NB4 (cell line): Measurements from ENCODE around the gene ABLIM3.

Experiments
- TF ChIP-seq, protein P1 (sequence below): IDR thresholded peaks from one replicate; pipeline ENCODE4 v1.5.1; 2012; ENCODE audit warnings: low read depth, low read length
- TF ChIP-seq, protein P2 (sequence below): IDR thresholded peaks from 2 replicates; pipeline ENCODE4 v1.6.1; 2011; ENCODE audit warnings: low read depth, low read length

DNA sequence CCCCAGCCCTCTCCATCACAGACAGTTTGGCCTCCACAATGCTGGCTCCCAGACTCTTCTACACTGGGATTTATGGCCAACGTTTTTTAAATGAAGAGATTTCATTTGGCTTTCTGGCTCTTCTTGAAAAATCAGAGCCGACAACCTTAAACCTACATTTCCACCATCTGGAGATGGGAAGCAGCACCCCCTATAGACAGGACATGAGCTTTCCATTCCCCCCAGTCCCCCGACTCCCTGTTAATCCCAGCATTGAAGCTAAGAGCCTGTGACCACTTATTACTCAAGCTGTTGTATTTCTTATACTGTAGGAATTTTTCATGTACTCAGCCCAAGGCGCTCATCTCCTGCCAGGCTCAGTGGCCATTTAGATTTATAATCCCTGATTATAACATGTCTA is 96.4 kb downstream of the ABLIM3 start:
- TF ChIP-seq, protein P1, sequence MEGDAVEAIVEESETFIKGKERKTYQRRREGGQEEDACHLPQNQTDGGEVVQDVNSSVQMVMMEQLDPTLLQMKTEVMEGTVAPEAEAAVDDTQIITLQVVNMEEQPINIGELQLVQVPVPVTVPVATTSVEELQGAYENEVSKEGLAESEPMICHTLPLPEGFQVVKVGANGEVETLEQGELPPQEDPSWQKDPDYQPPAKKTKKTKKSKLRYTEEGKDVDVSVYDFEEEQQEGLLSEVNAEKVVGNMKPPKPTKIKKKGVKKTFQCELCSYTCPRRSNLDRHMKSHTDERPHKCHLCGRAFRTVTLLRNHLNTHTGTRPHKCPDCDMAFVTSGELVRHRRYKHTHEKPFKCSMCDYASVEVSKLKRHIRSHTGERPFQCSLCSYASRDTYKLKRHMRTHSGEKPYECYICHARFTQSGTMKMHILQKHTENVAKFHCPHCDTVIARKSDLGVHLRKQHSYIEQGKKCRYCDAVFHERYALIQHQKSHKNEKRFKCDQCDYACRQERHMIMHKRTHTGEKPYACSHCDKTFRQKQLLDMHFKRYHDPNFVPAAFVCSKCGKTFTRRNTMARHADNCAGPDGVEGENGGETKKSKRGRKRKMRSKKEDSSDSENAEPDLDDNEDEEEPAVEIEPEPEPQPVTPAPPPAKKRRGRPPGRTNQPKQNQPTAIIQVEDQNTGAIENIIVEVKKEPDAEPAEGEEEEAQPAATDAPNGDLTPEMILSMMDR, result peak; percentile 26
- TF ChIP-seq, protein P2, sequence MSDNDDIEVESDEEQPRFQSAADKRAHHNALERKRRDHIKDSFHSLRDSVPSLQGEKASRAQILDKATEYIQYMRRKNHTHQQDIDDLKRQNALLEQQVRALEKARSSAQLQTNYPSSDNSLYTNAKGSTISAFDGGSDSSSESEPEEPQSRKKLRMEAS, result no peak
